AG10803 (cell line): Measurements from ENCODE around the gene PRR30.
"Not testable (repeated sequence)": the region's sequence is repeated elsewhere in the genome, so short reads cannot be mapped to it uniquely, and the experiment has no call there.

ENCODE experiments used
- DNase-seq: peaks from one replicate; pipeline ENCODE4 v3.0.0; 2010; ENCODE audit warnings: low read depth
- H3K4me3 ChIP-seq: 2 replicates; pipeline ENCODE4 v1.5.1; 2011; ENCODE audit warnings: mild to moderate bottlenecking, low read length, control low read depth
- CTCF ChIP-seq: conservative IDR thresholded peaks from 2 replicates; pipeline ENCODE4 v1.5.1; 2011; ENCODE audit warnings: mild to moderate bottlenecking, low read length, control low read depth, inconsistent platforms

PRR30 gene

GRCh38 chr2:27127883-27128667 is 11.1 kb downstream of the PRR30 start:
- no peak for DNase-seq
- TF ChIP-seq CTCF, result no peak
- H3K4me3 ChIP-seq, result no peak overlapping the region

DNA sequence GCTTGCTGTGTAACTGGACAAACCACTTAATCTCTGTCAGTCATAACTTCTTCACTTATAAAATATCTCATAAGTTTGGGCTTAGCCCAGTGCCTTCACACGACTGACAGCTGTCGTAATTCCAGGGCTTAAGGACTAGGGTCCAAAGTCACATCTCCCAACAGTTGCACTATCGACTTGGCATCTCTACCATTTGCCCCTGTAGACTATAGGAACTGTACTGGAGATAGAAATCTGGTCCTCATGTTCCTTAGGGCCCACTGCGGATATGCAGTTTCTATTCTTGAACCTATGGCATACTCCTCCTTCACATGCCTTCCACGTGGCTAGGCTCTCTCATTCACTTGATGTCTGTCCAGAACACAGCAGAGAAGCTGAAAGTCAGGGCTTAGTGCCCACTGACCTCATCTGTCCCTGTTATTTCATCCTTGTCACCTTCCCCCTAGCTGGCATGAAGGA is 12.9 kb downstream of the PRR30 start:
- no peak for DNase-seq
- no peak overlapping the region for H3K4me3 ChIP-seq
- TF ChIP-seq CTCF, result no peak

- TF ChIP-seq CTCF, result no peak
- DNase-seq, result no peak
- no peak overlapping the region for H3K4me3 ChIP-seq
Observed at GRCh38 chr2:27125104-27125503, 14.1 kb downstream of the PRR30 start.

DNA sequence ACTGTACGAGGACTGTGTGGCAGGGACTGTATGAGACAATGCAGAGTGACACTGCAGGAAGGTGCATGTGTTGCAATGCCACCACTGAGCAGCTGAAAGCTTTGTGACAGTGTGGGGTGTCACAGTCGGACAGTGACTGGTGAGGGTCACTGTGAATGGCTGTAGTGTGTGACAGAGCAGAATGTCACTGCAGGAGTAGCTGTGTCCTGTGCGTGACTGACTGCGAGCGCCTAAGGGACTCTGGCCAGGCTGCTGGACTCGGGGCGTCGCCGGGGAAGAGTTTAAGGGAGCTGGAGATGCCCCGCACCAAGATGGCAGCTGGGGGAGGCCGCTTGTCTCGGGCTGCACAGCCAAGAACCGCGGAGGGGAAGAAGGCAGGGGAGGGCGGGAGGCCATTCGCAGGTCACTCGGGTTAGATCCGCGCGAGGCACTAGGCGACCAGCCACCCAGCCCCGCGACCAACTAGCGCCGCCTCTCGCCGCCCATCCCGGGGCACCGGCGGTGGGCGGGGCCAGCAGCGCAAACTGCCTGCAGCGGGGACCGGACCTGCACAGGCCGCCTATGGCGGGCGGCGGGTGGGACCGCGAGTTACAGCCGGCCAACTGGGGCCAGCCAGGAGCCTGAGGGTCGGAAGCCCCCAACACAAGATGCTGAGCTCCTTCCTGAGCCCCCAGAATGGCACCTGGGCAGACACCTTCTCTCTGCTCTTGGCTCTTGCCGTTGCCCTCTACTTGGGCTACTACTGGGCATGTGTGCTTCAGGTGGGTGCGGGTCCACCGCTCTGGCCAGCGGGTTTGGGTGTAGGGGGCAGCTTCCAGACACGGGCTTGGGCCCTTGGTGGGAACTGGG is 15.7 kb downstream of the PRR30 start, which contains the start of gene ABHD1:
TSS of gene ABHD1 (plus strand) at position 514 of the 849 bp plus-strand sequence. CDS start at position 648, 134 bp downstream.
- peak; percentile 13 for DNase-seq
- H3K4me3 ChIP-seq, result peak within 1 kb of the TSS; percentile 63
- no peak for TF ChIP-seq CTCF

DNA sequence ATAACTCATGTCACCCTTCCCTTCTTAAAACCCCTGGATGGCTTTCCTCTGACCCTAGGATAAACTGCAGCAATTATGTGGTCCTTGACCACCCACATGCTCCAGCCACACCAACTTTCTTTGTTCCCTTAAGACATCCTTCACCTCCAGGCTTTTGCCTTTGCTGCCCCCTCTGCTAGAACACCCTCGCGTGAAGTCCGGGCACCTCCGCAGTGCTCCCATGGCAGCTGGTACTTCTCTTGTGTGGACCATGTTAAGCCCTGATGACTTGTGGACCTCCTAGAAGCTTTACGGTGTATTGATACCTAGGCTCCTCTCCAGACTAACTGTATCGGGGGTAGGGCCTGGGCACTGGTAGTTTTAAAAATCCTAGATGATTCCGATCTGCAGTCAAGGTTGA is 16.4 kb downstream of the PRR30 start:
- TF ChIP-seq CTCF, result no peak
- no peak overlapping the region for H3K4me3 ChIP-seq

GRCh38 chr2:27121906-27122305 is 17.3 kb downstream of the PRR30 start:
- H3K4me3 ChIP-seq, result no peak overlapping the region
- TF ChIP-seq CTCF, result no peak
- DNase-seq, result no peak

More for the DNA sequence above, 16.4 kb downstream of the PRR30 start:
- no peak for DNase-seq

GRCh38 chr2:27119330-27119670 is 19.9 kb downstream of the PRR30 start:
- H3K4me3 ChIP-seq, result peak overlapping the region; percentile 52
- DNase-seq, result not testable (repeated sequence)
